ENCODE results near the gene SMG6. TPM values are rescaled to one million over a fixed set of nuclear protein-coding genes. Genes with fewer than 3 reads are reported as not detected.
A peak's percentile ranks its signal among the peaks of the same experiment; 100 is the strongest.

SMG6 gene
- polyA plus RNA-seq, 1 of the 3 experiments (the other 2 are of a cell fraction): 15.7 TPM

DNA sequence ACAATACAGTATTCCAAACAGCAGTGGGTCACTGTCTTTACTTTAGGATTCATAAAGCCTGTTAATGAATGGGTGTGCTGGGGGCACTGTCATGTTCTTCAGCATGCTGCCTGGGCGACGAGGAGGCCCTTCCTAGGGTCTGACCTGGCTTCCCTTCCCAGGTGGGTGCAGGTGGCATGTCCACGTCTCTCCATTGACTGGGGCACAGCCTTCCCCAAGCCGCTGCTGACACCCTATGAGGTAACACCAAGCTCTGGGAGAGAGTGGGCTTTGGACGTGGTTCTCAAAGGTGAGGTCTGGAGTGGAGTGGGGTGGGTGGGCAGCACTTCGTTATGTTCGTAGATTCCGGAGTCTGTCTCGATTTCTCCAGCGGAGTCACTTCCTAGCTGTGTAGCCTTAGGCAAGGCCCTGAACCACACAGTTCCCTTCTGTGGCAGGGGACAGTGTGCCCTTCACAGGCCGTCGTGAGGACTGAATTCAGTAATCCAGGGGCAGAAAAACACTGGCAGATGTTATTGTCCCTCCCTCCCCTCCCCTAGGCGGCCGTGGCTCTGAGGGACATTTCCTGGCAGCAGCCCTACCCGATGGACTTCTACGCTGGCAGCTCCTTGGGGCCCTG is 262.5 kb downstream of the SMG6 start:
- Histone ChIP-seq H4K20me1 (ENCODE audit: insufficient read depth) (no peaks in the 10 kb centered on the region), H3K4me1 (ENCODE audit: control insufficient read depth in 1 of 2, insufficient read depth in 2 of 2, low read depth in 1 of 2, low read length in 1 of 2) (peaks cover 20 to 21% of the 10 kb centered on the region in 2 experiments; a peak in 3 of 4 replicates), H3K9me3 (no peaks in the 10 kb centered on the region), H3F3A (replicated peaks; ENCODE audit: insufficient read depth) (peaks cover 12% of the 10 kb centered on the region), H3K36me3 (replicated peaks in 1 of 2; ENCODE audit: control insufficient read depth in 1 of 2, insufficient read depth in 2 of 2, low read length in 1 of 2) (peaks cover 9 to 24% of the 10 kb centered on the region in 2 experiments), H3K9me2 (no peaks in the 10 kb centered on the region), H3K4me2 (peak overlapping the region; percentile 99), H3K9ac (peak overlapping the region; percentile 86), H2AFZ (ENCODE audit: low read depth) (peak overlapping the region; percentile 63; the same call in 1 of the 2 replicates), H3K27me3 (ENCODE audit: insufficient read depth) (no peaks in the 10 kb centered on the region), H3K27ac (ENCODE audit: low read depth in 2 of 2, low read length in 1 of 2) (peak overlapping the region; percentile 79 to 92; a peak in 3 of 4 replicates), H3K4me3 (ENCODE audit: low read depth in 2 of 2, low read length in 1 of 2) (peak overlapping the region; percentile 71 to 81), H3K79me2 (ENCODE audit: insufficient read depth) (peaks cover 31% of the 10 kb centered on the region)
- CTCF ChIA-PET: interaction anchor here (0.6 to 2.8 kb wide), 14 partner anchors 10 to 204 kb away, joined by 3 to 20 read pairs (median 4); partner anchors contain the start of genes DPH1, HIC1 and RTN4RL1
- POLR2A ChIA-PET: interaction anchor here (1.0 to 1.3 kb wide), 5 partner anchors 9 to 204 kb away, joined by 3 to 4 read pairs (median 3); partner anchors contain the start of gene DPH1
- WGBS (ENCODE audit: low lambda C conversion rate): 38% methylated on average over 13 of the region's 16 CpGs
- no peak for DNase-seq
- no peak for TF ChIP-seq TCF12 (IDR thresholded peaks at IDR 0.05)
- no peak for TF ChIP-seq EZH2phosphoT487 (IDR thresholded peaks at IDR 0.05; ENCODE audit: borderline replicate concordance, low read depth)
- TF ChIP-seq NFIC (IDR thresholded peaks at IDR 0.05; ENCODE audit: borderline replicate concordance): no peak
- TF ChIP-seq POLR2AphosphoS5 (IDR thresholded peaks at IDR 0.05; ENCODE audit: low read depth, low read length): no peak; the same call in 1 of the 2 replicates
- TF ChIP-seq, protein P1, sequence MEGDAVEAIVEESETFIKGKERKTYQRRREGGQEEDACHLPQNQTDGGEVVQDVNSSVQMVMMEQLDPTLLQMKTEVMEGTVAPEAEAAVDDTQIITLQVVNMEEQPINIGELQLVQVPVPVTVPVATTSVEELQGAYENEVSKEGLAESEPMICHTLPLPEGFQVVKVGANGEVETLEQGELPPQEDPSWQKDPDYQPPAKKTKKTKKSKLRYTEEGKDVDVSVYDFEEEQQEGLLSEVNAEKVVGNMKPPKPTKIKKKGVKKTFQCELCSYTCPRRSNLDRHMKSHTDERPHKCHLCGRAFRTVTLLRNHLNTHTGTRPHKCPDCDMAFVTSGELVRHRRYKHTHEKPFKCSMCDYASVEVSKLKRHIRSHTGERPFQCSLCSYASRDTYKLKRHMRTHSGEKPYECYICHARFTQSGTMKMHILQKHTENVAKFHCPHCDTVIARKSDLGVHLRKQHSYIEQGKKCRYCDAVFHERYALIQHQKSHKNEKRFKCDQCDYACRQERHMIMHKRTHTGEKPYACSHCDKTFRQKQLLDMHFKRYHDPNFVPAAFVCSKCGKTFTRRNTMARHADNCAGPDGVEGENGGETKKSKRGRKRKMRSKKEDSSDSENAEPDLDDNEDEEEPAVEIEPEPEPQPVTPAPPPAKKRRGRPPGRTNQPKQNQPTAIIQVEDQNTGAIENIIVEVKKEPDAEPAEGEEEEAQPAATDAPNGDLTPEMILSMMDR (IDR thresholded peaks at IDR 0.05): no peak
- no peak for TF ChIP-seq RXRA (IDR thresholded peaks at IDR 0.05; ENCODE audit: borderline replicate concordance, low read depth)
- TF ChIP-seq ELF1 (IDR thresholded peaks at IDR 0.05): no peak
- TF ChIP-seq YY1 (IDR thresholded peaks at IDR 0.05; ENCODE audit: low read depth): no peak
- TF ChIP-seq, protein P2, sequence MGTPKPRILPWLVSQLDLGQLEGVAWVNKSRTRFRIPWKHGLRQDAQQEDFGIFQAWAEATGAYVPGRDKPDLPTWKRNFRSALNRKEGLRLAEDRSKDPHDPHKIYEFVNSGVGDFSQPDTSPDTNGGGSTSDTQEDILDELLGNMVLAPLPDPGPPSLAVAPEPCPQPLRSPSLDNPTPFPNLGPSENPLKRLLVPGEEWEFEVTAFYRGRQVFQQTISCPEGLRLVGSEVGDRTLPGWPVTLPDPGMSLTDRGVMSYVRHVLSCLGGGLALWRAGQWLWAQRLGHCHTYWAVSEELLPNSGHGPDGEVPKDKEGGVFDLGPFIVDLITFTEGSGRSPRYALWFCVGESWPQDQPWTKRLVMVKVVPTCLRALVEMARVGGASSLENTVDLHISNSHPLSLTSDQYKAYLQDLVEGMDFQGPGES (IDR thresholded peaks at IDR 0.05; ENCODE audit: low read depth, low read length): no peak
- TF ChIP-seq, protein P3, sequence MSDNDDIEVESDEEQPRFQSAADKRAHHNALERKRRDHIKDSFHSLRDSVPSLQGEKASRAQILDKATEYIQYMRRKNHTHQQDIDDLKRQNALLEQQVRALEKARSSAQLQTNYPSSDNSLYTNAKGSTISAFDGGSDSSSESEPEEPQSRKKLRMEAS (IDR thresholded peaks at IDR 0.05; ENCODE audit: low read depth): no peak
- no peak for TF ChIP-seq RFX5 (IDR thresholded peaks at IDR 0.05; ENCODE audit: low read length)
- TF ChIP-seq TAF1 (IDR thresholded peaks at IDR 0.05; ENCODE audit: borderline replicate concordance, low read depth, low read length): no peak
- no peak for TF ChIP-seq SMC3 (IDR thresholded peaks at IDR 0.05; ENCODE audit: low read depth, low read length)
- TF ChIP-seq SIN3A (IDR thresholded peaks at IDR 0.05; ENCODE audit: borderline replicate concordance, low read depth, low read length): no peak
- TF ChIP-seq CHD2 (IDR thresholded peaks at IDR 0.05; ENCODE audit: low read length, partially characterized antibody): no peak
- TF ChIP-seq FOXJ3 (CRISPR knock-in tag; IDR thresholded peaks at IDR 0.05): no peak
- no peak for TF ChIP-seq GATA2 (CRISPR knock-in tag; IDR thresholded peaks at IDR 0.05)
- no peak for TF ChIP-seq RCOR1 (IDR thresholded peaks at IDR 0.05; ENCODE audit: low read length)
- no peak for TF ChIP-seq MEF2A (IDR thresholded peaks at IDR 0.05; ENCODE audit: borderline replicate concordance, low read depth)
- TF ChIP-seq NRF1 (IDR thresholded peaks at IDR 0.05; ENCODE audit: low read depth, low read length): no peak
